ENCODE data around the gene LAMB1. TPM values are rescaled to one million over a fixed set of nuclear protein-coding genes. Genes with fewer than 3 reads are reported as not detected.

LAMB1 gene
- total RNA-seq, 2 experiments from 2014 or later: 0.17 TPM; not detected in 1

DNA sequence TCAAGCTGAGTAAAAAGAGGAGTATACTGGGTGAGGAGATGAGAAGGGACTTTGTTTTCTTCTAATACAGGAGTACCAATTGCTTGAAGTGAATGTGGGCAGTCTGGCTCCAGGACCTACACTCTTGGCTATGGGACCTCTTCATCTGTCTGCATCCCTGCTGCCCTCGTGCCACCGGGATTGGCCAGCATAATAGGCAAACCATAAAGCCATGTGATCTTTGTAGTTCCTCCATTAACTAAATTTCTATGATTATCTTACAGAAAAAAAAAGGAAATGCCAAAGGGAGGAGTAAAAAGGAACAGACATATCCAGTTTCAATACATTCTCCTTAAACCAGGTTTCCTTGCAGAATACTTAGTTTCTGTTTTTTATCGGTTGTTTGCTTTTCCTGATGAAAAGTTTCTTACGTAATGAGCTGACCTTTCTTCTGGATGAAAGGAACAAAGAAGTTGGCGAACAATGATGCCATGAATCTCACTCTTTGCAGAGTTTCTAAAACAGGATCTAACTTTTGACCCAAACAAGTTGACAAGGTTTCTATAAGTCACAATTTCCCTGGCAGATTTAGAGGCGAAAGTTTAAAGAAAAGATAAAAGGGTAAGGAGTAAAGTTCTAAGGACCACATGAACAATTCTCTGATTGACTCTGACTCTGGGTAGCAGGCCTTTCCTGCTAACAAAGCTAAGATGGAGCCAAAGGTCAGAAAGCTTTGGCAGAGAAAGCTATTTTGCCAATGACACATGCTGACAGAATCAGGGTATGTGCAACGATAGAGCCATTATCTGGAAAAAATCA, 54.1 kb downstream of the LAMB1 start:
- no peak overlapping the region for H3K4me3 ChIP-seq (ENCODE audit: low read depth, low read length, poor library complexity, severe bottlenecking)
- ChIA-PET CTCF (ENCODE audit: unreplicated experiment) (no interaction called here), POLR2A (interaction anchor here (0.6 kb wide), 1 partner anchor 553 kb away, joined by 7 read pairs; no protein-coding TSS in a partner anchor)
- no peak overlapping the region for H2AFZ ChIP-seq (ENCODE audit: low read length)
- DNase-seq (ENCODE audit: low spot score): no peak
- H3K9me2 ChIP-seq (ENCODE audit: insufficient read depth, low read length): no peaks in the 10 kb centered on the region
- no peaks in the 10 kb centered on the region for H3K79me2 ChIP-seq (ENCODE audit: insufficient read depth, low read depth, low read length)
- TF ChIP-seq EZH2phosphoT487 (IDR thresholded peaks at IDR 0.05; ENCODE audit: borderline replicate concordance, low read depth, low read length): no peak
- TF ChIP-seq, protein P1, sequence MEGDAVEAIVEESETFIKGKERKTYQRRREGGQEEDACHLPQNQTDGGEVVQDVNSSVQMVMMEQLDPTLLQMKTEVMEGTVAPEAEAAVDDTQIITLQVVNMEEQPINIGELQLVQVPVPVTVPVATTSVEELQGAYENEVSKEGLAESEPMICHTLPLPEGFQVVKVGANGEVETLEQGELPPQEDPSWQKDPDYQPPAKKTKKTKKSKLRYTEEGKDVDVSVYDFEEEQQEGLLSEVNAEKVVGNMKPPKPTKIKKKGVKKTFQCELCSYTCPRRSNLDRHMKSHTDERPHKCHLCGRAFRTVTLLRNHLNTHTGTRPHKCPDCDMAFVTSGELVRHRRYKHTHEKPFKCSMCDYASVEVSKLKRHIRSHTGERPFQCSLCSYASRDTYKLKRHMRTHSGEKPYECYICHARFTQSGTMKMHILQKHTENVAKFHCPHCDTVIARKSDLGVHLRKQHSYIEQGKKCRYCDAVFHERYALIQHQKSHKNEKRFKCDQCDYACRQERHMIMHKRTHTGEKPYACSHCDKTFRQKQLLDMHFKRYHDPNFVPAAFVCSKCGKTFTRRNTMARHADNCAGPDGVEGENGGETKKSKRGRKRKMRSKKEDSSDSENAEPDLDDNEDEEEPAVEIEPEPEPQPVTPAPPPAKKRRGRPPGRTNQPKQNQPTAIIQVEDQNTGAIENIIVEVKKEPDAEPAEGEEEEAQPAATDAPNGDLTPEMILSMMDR (conservative IDR thresholded peaks at IDR 0.05; ENCODE audit: low read length): no peak
- H3K27ac ChIP-seq (ENCODE audit: low read depth, low read length, poor library complexity, severe bottlenecking): no peak overlapping the region
- no peaks in the 10 kb centered on the region for H3K9me3 ChIP-seq (ENCODE audit: low read length)
- H3K36me3 ChIP-seq (ENCODE audit: insufficient read depth, low read length): no peaks in the 10 kb centered on the region
- no peaks in the 10 kb centered on the region for H3K4me1 ChIP-seq (ENCODE audit: insufficient read depth, low read length, poor library complexity, severe bottlenecking)
- no peaks in the 10 kb centered on the region for H4K20me1 ChIP-seq (ENCODE audit: insufficient read depth, low read length)
- no TSS peak for BruUV-seq (replicated peaks)
- no peak overlapping the region for H3K4me2 ChIP-seq (ENCODE audit: low read length)
- intact Hi-C loops (cut with micrococcal nuclease; ENCODE audit: unreplicated experiment): no loop called here

GRCh38 chr7:107946881-107947280, 56.1 kb downstream of the LAMB1 start:
- TF ChIP-seq EZH2phosphoT487 (IDR thresholded peaks at IDR 0.05; ENCODE audit: borderline replicate concordance, low read depth, low read length): no peak
- TF ChIP-seq, protein P1 (conservative IDR thresholded peaks at IDR 0.05; ENCODE audit: low read length): no peak
- intact Hi-C loops (cut with micrococcal nuclease; ENCODE audit: unreplicated experiment): no loop called here
- no peak overlapping the region for H2AFZ ChIP-seq (ENCODE audit: low read length)
- no TSS peak for BruUV-seq (replicated peaks)
- ChIA-PET POLR2A (interaction anchor here (0.5 to 1.3 kb wide), 3 partner anchors 14 to 64 kb away, joined by 3 read pairs; no protein-coding TSS in a partner anchor), CTCF (ENCODE audit: unreplicated experiment) (no interaction called here)
- H3K36me3 ChIP-seq (ENCODE audit: insufficient read depth, low read length): no peaks in the 10 kb centered on the region
- H3K4me1 ChIP-seq (ENCODE audit: insufficient read depth, low read length, poor library complexity, severe bottlenecking): no peaks in the 10 kb centered on the region
- H3K9me2 ChIP-seq (ENCODE audit: insufficient read depth, low read length): no peaks in the 10 kb centered on the region
- no peak overlapping the region for H3K27ac ChIP-seq (ENCODE audit: low read depth, low read length, poor library complexity, severe bottlenecking)
- no peak for DNase-seq (ENCODE audit: low spot score)
- H3K4me3 ChIP-seq (ENCODE audit: low read depth, low read length, poor library complexity, severe bottlenecking): no peak overlapping the region
- no peaks in the 10 kb centered on the region for H3K9me3 ChIP-seq (ENCODE audit: low read length)
- no peak overlapping the region for H3K4me2 ChIP-seq (ENCODE audit: low read length)
- no peaks in the 10 kb centered on the region for H4K20me1 ChIP-seq (ENCODE audit: insufficient read depth, low read length)
- H3K79me2 ChIP-seq (ENCODE audit: insufficient read depth, low read depth, low read length): no peaks in the 10 kb centered on the region

DNA sequence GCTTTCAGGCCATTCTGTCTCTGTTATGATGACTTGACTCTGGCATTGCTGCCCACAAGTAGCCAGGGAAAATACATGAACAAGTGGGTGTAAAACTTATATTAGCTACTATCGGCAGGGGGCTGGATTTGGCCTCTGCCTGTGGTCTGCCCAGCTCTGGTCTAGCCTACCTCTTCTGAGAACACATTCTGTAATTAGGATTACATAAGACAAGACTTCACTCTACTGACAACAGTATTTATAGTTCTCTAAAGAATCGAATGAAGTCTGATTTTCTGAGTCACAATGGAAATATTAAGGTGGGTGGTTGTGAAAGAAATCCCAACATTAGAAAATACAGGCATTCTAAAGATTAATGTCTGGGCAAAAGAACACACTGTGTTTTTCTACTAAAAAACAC, 56.5 kb downstream of the LAMB1 start:
- H3K9me3 ChIP-seq (ENCODE audit: low read length): no peaks in the 10 kb centered on the region
- H3K36me3 ChIP-seq (ENCODE audit: insufficient read depth, low read length): no peaks in the 10 kb centered on the region
- H3K4me2 ChIP-seq (ENCODE audit: low read length): no peak overlapping the region
- H3K4me3 ChIP-seq (ENCODE audit: low read depth, low read length, poor library complexity, severe bottlenecking): no peak overlapping the region
- no peaks in the 10 kb centered on the region for H3K79me2 ChIP-seq (ENCODE audit: insufficient read depth, low read depth, low read length)
- H2AFZ ChIP-seq (ENCODE audit: low read length): no peak overlapping the region
- no peaks in the 10 kb centered on the region for H3K9me2 ChIP-seq (ENCODE audit: insufficient read depth, low read length)
- CTCF ChIA-PET (ENCODE audit: unreplicated experiment): no interaction called here
- no peak for TF ChIP-seq EZH2phosphoT487 (IDR thresholded peaks at IDR 0.05; ENCODE audit: borderline replicate concordance, low read depth, low read length)
- TF ChIP-seq, protein P1 (conservative IDR thresholded peaks at IDR 0.05; ENCODE audit: low read length): no peak
- no peaks in the 10 kb centered on the region for H3K4me1 ChIP-seq (ENCODE audit: insufficient read depth, low read length, poor library complexity, severe bottlenecking)
- no TSS peak for BruUV-seq (replicated peaks)
- no peaks in the 10 kb centered on the region for H4K20me1 ChIP-seq (ENCODE audit: insufficient read depth, low read length)
- no peak for DNase-seq (ENCODE audit: low spot score)
- intact Hi-C loops (cut with micrococcal nuclease; ENCODE audit: unreplicated experiment): no loop called here
- POLR2A ChIA-PET: no interaction called here
- no peak overlapping the region for H3K27ac ChIP-seq (ENCODE audit: low read depth, low read length, poor library complexity, severe bottlenecking)
